ENCODE results near the gene LPAR1. TPM values are rescaled to one million over a fixed set of nuclear protein-coding genes. Genes with fewer than 3 reads are reported as not detected.

Gene LPAR1
- total and polyA plus RNA-seq, 9 of the 15 experiments (the other 6 are each of a cell fraction or from before 2014, with no cell fraction given), result 0.13 TPM; not detected in 8

GRCh38 chr9:111023128-111023527 is 15.1 kb downstream of the LPAR1 start:
- TF ChIP-seq USF1 (CRISPR knock-in tag; IDR thresholded peaks at IDR 0.05), result no peak
- TF ChIP-seq MAFF (IDR thresholded peaks at IDR 0.05; ENCODE audit: low read length), result peak; percentile 50
- TF ChIP-seq SMARCE1 (IDR thresholded peaks at IDR 0.05), result no peak
- TF ChIP-seq MAFG (tag; conservative IDR thresholded peaks at IDR 0.05), result peak; percentile 59
- no peak for TF ChIP-seq RBM22 (IDR thresholded peaks at IDR 0.05; ENCODE audit: low read depth, low read length, poor library complexity, severe bottlenecking)
- no peak for TF ChIP-seq POLR3A (IDR thresholded peaks at IDR 0.05; ENCODE audit: borderline replicate concordance, extremely low read depth, insufficient read depth, insufficient read length)
- no peak for TF ChIP-seq SAFB2 (IDR thresholded peaks at IDR 0.05; ENCODE audit: borderline replicate concordance, low read depth, low read length, severe bottlenecking)
- no peak for TF ChIP-seq THAP7 (CRISPR knock-in tag; IDR thresholded peaks at IDR 0.05)
- no peak for TF ChIP-seq ZNF507 (tag; conservative IDR thresholded peaks at IDR 0.05)
- TF ChIP-seq TRIM24 (IDR thresholded peaks at IDR 0.05), result no peak
- no peak for TF ChIP-seq DEAF1 (CRISPR knock-in tag; IDR thresholded peaks at IDR 0.05)
- peak; percentile 63; the same call in 1 of the 2 replicates for TF ChIP-seq C11orf30 (IDR thresholded peaks at IDR 0.05; ENCODE audit: low read depth)
- TF ChIP-seq MAFK (IDR thresholded peaks at IDR 0.05; ENCODE audit: low read length), result peak; percentile 50; the same call in 1 of the 2 replicates
- no peak for TF ChIP-seq MXD1 (CRISPR knock-in tag; IDR thresholded peaks at IDR 0.05; ENCODE audit: borderline replicate concordance, poor library complexity, severe bottlenecking)
- TF ChIP-seq ZHX1 (conservative IDR thresholded peaks at IDR 0.05; ENCODE audit: low read length), result no peak
- peak; percentile 82 for TF ChIP-seq ZNF316 (IDR thresholded peaks at IDR 0.05)
- no peak for TF ChIP-seq ZNF707 (CRISPR knock-in tag; conservative IDR thresholded peaks at IDR 0.05)
- Histone ChIP-seq H3K9me1 (ENCODE audit: control insufficient read depth, insufficient read depth, low read length) (no peaks in the 10 kb centered on the region), H3K4me1 (replicated peaks in 1 of 2; ENCODE audit: control insufficient read depth in 2 of 2, insufficient read depth in 2 of 2, low read length in 2 of 2) (no peaks in the 10 kb centered on the region), H3K9me3 (replicated peaks; ENCODE audit: control insufficient read depth, insufficient read depth, low read depth, low read length) (no peaks in the 10 kb centered on the region), H4K20me1 (replicated peaks; ENCODE audit: control insufficient read depth, insufficient read depth, low read length) (no peaks in the 10 kb centered on the region), H3K27ac (ENCODE audit: extremely low read depth, low read depth, low read length) (no peak overlapping the region), H3K79me2 (ENCODE audit: control insufficient read depth, insufficient read depth, low read length) (no peaks in the 10 kb centered on the region), H2AFZ (ENCODE audit: low read depth, low read length) (no peak overlapping the region), H3K27me3 (ENCODE audit: control insufficient read depth in 2 of 2, insufficient read depth in 2 of 2, low read length in 2 of 2) (no peaks in the 10 kb centered on the region), H3K4me3 (no peak overlapping the region), H3K9ac (ENCODE audit: insufficient read depth in 1 of 2, low read depth in 2 of 2, low read length in 2 of 2) (no peak overlapping the region), H3K36me3 (ENCODE audit: control insufficient read depth, insufficient read depth, low read length) (no peaks in the 10 kb centered on the region), H3K4me2 (ENCODE audit: insufficient read depth, low read length) (no peak overlapping the region)
- in situ Hi-C loops (cut with MboI), result no loop called here
- DNase-seq (ENCODE audit: extremely low read depth in 1 of 4, low spot score in 3 of 4) (no peak), ATAC-seq (no peak), FAIRE-seq (no peak)
- WGBS (ENCODE audit: insufficient coverage, low coverage, missing lambda C conversion rate), result 3% methylated on average over 3 of the region's 3 CpGs
- ChIA-PET POLR2A (no interaction called here), CTCF (ENCODE audit: low intra/inter-chr PET ratio) (no interaction called here)
- intact Hi-C loops (cut with micrococcal nuclease), result no loop called here
- no TSS peak for BruUV-seq (replicated peaks)

All from K562 (cell line).